NCI-H345 (cell line): ENCODE results near the gene NR2E1.

Experiments
- DNase-seq: peaks from one replicate; lab custom pipeline; 2025; lab: John Stamatoyannopoulos, UW

The NR2E1 gene

DNA sequence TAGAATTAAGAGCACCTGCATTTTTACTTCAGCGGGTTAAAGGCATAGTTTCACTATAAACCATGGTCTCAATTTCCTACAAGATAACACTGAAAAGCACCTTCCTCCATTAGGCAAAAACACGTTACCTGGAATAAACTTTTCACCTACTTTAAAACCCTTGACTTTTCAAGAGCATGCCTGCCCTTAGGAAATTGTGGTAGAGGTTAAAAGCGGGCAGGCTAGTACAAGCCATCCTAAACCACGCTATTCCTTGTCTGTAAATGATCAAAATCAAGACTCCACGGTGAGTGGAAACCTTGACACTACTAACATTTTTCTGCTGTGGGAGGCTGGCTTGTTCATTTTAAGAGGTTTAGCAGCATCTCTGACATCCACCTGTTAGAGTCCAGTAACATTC lies 43.9 kb downstream of the NR2E1 start:
- DNase-seq: no peak

DNA sequence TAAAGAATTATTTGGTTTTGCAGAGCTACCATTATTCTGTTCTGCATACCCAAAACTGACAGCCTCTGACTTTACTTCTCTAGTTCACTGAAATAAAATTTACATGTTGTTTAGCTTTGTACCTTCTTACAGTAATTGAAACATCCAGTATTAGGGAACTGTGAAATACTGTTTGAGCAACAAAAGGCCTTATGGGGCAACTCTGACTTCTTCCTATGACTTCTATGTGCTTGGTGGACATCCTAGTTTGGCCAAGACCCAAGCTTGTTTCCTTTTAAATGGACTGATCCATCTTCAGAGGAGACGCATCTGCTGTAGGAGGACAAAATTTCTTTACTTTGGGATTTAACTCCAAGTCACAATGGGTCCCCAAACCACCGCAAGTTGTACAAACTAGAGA lies 44.7 kb downstream of the NR2E1 start:
- DNase-seq: no peak

DNA sequence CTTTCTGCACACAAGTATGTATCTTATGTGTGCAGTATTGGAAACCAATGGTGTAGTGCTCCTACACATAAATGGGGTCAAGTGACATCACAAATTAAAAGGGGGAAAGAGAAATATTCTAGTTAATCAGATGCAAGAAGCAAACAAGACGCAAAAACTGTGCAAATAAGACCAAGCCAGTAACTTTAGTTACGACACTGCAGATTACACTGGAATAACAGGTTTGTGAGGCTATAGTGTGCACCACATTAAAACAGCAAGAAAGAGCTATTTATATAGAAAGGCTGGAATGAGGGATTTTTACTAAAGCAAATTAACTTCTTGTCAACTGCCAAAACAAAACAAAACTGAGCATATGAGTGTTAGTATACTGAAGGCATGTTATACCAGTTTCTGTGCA lies 45.8 kb downstream of the NR2E1 start:
- DNase-seq: no peak

DNA sequence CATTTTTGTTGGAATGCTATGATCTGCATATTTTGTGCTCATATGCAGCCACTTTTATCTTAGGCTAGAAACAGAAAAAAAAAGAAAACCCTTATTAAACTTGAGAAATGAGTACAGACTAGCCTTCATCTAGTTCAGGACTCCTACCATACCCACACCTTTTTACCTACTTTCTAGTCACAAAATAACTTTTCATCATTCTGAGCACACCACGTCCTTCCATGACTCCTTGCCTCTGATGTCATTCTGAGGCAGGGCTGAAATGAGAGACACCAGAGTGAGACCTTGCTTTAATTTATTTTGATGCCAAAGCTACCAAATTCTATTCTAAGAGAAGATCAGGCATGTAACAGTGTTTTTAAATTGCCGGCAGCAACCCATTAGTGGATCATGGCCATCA lies 56.2 kb downstream of the NR2E1 start:
- DNase-seq: no peak

DNA sequence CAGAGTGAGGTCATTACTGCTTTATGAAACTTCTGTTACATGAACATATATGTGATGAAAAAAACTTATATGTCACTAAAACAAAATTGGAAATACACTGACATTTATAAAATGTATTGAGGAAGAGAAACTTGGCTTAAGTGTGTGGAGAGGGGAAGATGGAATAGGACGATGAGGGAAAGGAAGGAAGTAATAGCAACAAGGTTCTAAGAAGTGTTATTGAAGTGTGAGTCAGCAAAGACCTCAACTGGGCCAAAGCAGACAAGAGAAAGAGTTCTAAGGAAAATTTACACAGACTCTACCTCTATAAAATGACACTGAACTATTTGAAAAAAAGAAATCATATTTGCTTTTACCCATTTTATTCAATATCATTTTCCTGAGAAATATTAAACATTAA lies 56.7 kb downstream of the NR2E1 start:
- no peak for DNase-seq

DNA sequence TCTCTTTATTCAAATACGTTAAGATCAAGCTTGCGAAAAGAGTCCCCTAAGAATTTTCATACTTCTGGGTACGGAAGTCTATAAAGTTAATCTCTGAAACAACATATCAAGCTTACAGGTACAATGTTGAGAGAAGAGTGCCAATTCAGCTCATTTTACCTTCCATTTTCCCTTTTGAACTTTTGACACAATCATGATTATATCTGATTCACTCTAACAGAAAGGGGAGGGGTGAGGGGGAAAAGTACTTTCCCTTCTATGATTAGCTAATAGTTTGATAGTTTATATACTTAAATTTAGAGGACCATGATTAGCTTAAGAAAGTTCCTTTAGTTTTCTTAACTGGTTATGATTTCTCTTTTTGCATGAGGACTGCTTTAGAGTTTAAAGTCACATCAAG lies 61.5 kb downstream of the NR2E1 start:
- no peak for DNase-seq

DNA sequence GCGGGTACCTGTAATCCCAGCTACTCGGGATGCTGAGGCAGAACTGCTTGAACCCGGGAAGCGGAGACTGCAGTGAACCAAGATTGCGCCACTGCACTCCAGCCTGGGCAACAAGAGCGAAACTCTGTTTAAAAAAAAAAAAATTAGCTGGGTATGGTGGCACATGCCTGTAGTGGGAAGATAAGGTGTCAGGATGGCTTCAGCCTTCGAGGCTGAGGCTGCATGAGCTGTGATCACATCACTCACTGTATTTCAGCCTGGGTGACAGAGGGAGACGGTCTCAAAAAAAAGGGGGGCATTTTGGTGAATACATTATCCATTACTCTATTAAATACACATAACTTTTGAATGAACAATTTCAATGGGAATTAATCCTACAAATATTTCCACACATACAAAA lies 62.6 kb downstream of the NR2E1 start:
- no peak for DNase-seq

DNA sequence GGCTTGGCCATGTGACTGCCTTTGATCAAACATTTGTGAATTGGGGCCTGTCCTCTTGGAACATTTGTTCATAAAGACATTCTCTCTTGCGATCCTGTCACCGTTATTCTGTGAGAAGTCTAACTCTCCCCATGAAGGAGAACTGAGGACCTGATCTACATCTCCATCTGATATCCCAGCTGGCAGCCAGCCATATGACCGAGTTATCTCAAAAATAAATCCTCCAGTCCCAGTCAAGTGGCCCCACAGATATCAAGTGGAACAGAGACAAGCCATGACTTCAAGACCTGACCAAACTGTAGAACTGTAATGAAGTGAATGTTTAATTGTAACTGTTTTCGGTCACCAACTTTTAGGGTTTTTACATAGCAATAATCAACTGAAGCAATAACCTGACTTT lies 69.3 kb downstream of the NR2E1 start:
- DNase-seq: no peak

DNA sequence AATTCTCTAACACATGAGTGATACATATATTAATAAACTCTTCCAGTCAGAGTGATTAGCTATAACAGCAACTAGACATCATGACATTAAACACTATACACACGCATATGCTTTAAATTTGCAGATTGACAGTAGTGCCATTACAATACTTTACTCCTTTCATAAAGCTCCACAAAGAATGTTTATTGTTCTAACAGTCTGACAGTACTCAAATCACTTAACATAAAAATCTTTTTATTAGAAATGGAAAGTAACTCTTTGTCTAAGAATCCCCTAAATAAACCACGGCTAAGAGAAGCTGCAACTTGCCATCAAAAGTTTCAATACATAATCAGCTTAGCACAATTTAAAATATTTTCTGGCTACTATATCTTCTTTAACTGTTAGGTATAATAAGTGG lies 71.0 kb downstream of the NR2E1 start:
- no peak for DNase-seq

DNA sequence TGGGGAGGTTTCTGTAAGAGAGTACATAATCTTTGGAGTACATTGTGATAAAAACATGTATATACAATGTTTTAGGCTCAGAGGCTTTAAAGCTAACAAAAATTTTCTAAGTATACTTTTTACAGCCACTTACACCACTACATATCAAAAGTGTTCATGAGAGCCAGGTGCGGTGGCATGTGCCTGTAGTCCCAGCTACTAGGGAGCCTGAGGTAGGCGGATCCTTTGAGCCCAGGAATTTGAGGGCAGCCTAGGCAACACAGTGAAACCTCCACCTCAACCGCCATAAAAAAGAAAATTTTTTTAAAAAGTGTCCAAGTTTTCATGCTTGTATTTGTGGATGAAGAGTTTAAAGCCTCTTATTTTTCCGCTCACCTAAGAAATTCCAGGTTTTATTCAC lies 72.5 kb downstream of the NR2E1 start:
- no peak for DNase-seq
